GM23248 (cell line): ENCODE measurements around the gene CNST. TPM values are rescaled to one million over a fixed set of nuclear protein-coding genes. Genes with fewer than 3 reads are reported as not detected.

Source experiments
- DNase-seq: peaks from one replicate; pipeline ENCODE4 v3.0.0-alpha.2; 2015
- H2AFZ ChIP-seq: fragments of 200-600 bp; sonication (generic); 2 replicates; pipeline ENCODE4 v1.6.1; 2016; ENCODE audit warnings: antibody characterized with exemption
- H3F3A ChIP-seq: fragments of 200-600 bp; sonication (generic); 2 replicates; pipeline ENCODE4 v1.6.1; 2016; ENCODE audit warnings: mild to moderate bottlenecking, antibody characterized with exemption, mixed run types; ENCODE audit not compliant: insufficient read depth
- H3K27ac ChIP-seq: fragments of 200-600 bp; sonication (generic); 2 replicates; pipeline ENCODE4 v1.5.1; 2016; ENCODE audit warnings: mild to moderate bottlenecking
- H3K27me3 ChIP-seq: fragments of 200-600 bp; sonication (generic); replicated peaks from 2 replicates; pipeline ENCODE4 v1.6.1; 2016; ENCODE audit warnings: mild to moderate bottlenecking; ENCODE audit not compliant: insufficient read depth
- H3K36me3 ChIP-seq: fragments of 200-600 bp; sonication (generic); 2 replicates; pipeline ENCODE4 v1.6.1; 2016; ENCODE audit warnings: low read depth, mild to moderate bottlenecking
- H3K4me1 ChIP-seq: fragments of 200-600 bp; sonication (generic); 2 replicates; pipeline ENCODE4 v1.6.1; 2016; ENCODE audit warnings: mild to moderate bottlenecking; ENCODE audit not compliant: insufficient read depth
- H3K4me2 ChIP-seq: fragments of 200-600 bp; sonication (generic); one replicate; pipeline ENCODE4 v1.6.1; 2016; ENCODE audit warnings: mild to moderate bottlenecking; ENCODE audit not compliant: unreplicated experiment
- H3K4me3 ChIP-seq: fragments of 200-600 bp; sonication (generic); 2 replicates; pipeline ENCODE4 v1.5.1; 2016; ENCODE audit warnings: mild to moderate bottlenecking
- H3K79me2 ChIP-seq: fragments of 200-600 bp; sonication (generic); 2 replicates; pipeline ENCODE4 v1.6.1; 2016; ENCODE audit warnings: mild to moderate bottlenecking; ENCODE audit not compliant: insufficient read depth
- H3K9ac ChIP-seq: fragments of 200-600 bp; sonication (generic); 2 replicates; pipeline ENCODE4 v1.6.1; 2016; ENCODE audit warnings: mild to moderate bottlenecking
- H3K9me2 ChIP-seq: fragments of 200-600 bp; sonication (generic); 2 replicates; pipeline ENCODE4 v1.6.1; 2016; ENCODE audit warnings: mixed run types, mild to moderate bottlenecking, moderate library complexity; ENCODE audit not compliant: insufficient read depth
- H3K9me3 ChIP-seq: fragments of 200-600 bp; sonication (generic); one replicate; pipeline ENCODE4 v1.6.1; 2017; ENCODE audit warnings: low read depth
- H4K20me1 ChIP-seq: fragments of 200-600 bp; sonication (generic); 2 replicates; pipeline ENCODE4 v1.6.0; 2016; ENCODE audit not compliant: insufficient read depth
- EZH2 ChIP-seq: fragments of 200-600 bp; sonication (generic); IDR thresholded peaks from 2 replicates; pipeline ENCODE4 v1.6.1; 2018; ENCODE audit warnings: antibody characterized with exemption, mild to moderate bottlenecking; ENCODE audit not compliant: insufficient read depth, poor library complexity, severe bottlenecking
- EZH2phosphoT487 ChIP-seq: fragments of 200-600 bp; sonication (generic); IDR thresholded peaks from 2 replicates; pipeline ENCODE4 v1.6.1; 2018; ENCODE audit warnings: antibody characterized with exemption, moderate library complexity, mild to moderate bottlenecking, low read depth; ENCODE audit not compliant: insufficient read depth
- WGBS, 2 experiments: methylation state at CpG; one replicate each; pipeline ENCODE4 v1.1.6; 2015 to 2017; ENCODE audit warnings: low lambda C conversion rate in 2 of 2, low coverage in 1 of 2; ENCODE audit errors: missing lambda C conversion rate in 2 of 2; 5-methylcytosine and 5-hydroxymethylcytosine counted together
- in situ Hi-C: fragments of 300-500 bp; cut with MboI; formaldehyde crosslinking; loops from 2 replicates; pipeline ENCODE4 v1.15.0; 2020
- polyA plus RNA-seq: library from polyadenylated mRNA; unstranded; fragments of >200 nt; fragmentation: Nextera tagmentation; extraction: Ambion mirVana; gene quantifications from 2 replicates; pipeline ENCODE4 v1.2.1, GENCODE V29; 2016
- total RNA-seq: library from RNA; depleted of rRNA; stranded (reverse); fragments of >200 nt; shearing (Covaris generic); gene quantifications from 2 replicates; pipeline ENCODE4 v1.2.3, GENCODE V29; 2014

The CNST gene
- total and polyA plus RNA-seq, 2 experiments from 2014 or later, result 33.5 to 41.7 TPM

DNA sequence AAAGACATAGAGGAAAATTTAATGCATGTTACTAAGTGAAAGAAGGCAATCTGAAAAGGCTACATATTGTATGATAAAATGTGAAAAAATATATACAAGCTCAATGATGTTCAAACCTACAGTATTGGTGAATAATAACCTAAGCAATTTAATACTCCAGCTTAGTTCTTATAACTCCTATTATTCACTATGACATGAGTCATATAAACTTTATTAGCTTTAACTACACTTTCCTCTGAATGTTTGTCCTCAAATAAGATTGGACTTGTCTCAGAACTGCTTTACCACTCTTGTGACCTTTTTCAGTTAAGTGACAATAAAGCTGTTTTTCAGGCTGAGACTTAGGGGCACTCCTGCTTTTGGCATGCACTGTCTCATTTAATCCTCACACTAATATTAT lies 50.9 kb downstream of the CNST start:
- no peak overlapping the region for H2AFZ ChIP-seq
- peaks cover 91% of the 10 kb centered on the region for H3K79me2 ChIP-seq
- no peak overlapping the region for H3K27ac ChIP-seq
- DNase-seq, result peak; percentile 30
- no peaks in the 10 kb centered on the region for H3K9me2 ChIP-seq
- H3F3A ChIP-seq, result peaks cover 5% of the 10 kb centered on the region; the same call in 1 of the 2 replicates
- H3K4me1 ChIP-seq, result peaks cover 13% of the 10 kb centered on the region
- no peaks in the 10 kb centered on the region for H3K9me3 ChIP-seq
- no peak overlapping the region for H3K4me3 ChIP-seq
- no peak overlapping the region for H3K9ac ChIP-seq
- no peaks in the 10 kb centered on the region for H3K27me3 ChIP-seq
- in situ Hi-C loops, result no loop called here
- peak overlapping the region; percentile 21 for H3K4me2 ChIP-seq
- no peaks in the 10 kb centered on the region for H4K20me1 ChIP-seq
- TF ChIP-seq EZH2 (no peak), EZH2phosphoT487 (no peak)
- H3K36me3 ChIP-seq, result peaks cover 5% of the 10 kb centered on the region; the same call in 1 of the 2 replicates

DNA sequence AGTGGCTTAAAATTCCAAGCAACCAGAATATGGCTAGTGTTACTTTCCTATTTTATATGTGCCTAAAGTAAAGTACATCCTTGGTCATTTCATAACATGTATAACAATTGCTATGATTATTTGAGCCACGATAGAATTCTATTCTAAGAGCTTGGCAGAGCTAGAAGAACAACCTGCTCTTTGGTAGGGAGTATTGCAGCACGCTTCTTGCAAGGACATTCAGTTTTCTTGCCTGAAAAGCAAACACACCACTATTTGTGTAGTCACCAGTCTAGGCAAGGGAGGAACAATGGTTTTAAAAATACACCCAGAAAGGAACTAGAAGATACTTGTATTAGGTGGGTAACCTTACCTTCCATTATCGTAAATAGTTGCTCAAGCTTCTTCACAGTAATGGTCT lies 51.5 kb downstream of the CNST start:
- no peak overlapping the region for H3K9ac ChIP-seq
- H3K4me3 ChIP-seq, result no peak overlapping the region
- peaks cover 91% of the 10 kb centered on the region for H3K79me2 ChIP-seq
- no peak overlapping the region for H3K4me2 ChIP-seq
- H3K27ac ChIP-seq, result no peak overlapping the region
- H3K36me3 ChIP-seq, result peaks cover 9% of the 10 kb centered on the region; the same call in 1 of the 2 replicates
- no peaks in the 10 kb centered on the region for H3K9me2 ChIP-seq
- no peaks in the 10 kb centered on the region for H3K9me3 ChIP-seq
- 96 to 98% methylated on average over 3 of the region's 3 CpGs for WGBS, 2 experiments
- TF ChIP-seq EZH2phosphoT487 (no peak), EZH2 (no peak)
- peaks cover 5% of the 10 kb centered on the region; the same call in 1 of the 2 replicates for H3F3A ChIP-seq
- H3K27me3 ChIP-seq, result no peaks in the 10 kb centered on the region
- DNase-seq, result no peak
- H4K20me1 ChIP-seq, result no peaks in the 10 kb centered on the region
- no peak overlapping the region for H2AFZ ChIP-seq
- H3K4me1 ChIP-seq, result peaks cover 13% of the 10 kb centered on the region
- in situ Hi-C loops, result no loop called here

DNA sequence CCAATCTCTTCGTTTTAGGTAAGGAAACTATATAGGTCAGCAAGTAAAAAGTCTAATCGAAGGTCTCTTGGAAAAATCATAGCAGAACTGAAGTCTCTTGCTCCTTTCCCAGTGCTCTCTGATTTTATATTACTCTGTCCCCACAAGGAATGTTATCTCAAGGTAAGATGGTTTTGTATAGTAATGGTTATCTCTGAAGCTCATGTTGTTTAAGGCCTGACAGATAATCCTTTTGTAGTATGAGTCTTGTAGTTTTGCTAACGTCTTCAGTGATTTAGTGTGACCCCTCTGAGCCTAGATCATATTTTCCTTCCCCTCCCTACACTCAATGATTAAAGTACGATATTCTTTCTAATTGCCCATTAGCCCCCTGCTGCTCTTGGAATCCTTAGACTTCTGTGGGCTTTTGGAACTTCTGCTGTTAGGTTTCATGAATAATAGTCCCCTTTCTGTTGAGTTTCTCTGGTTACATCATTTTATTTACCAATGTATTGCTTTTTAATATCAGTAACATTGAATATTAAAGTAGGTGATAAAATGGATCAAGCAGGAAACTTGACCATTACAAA lies 52.1 kb downstream of the CNST start:
- H3K79me2 ChIP-seq, result peaks cover 91% of the 10 kb centered on the region
- no peak overlapping the region for H2AFZ ChIP-seq
- no peak overlapping the region for H3K4me3 ChIP-seq
- H3K4me1 ChIP-seq, result peaks cover 13% of the 10 kb centered on the region
- H3K9ac ChIP-seq, result no peak overlapping the region
- H3K4me2 ChIP-seq, result no peak overlapping the region
- H3K9me3 ChIP-seq, result no peaks in the 10 kb centered on the region
- WGBS, 2 experiments, result 85 to 89% methylated on average over 4 of the region's 4 CpGs
- no peak overlapping the region for H3K27ac ChIP-seq
- no peaks in the 10 kb centered on the region for H4K20me1 ChIP-seq
- peaks cover 14% of the 10 kb centered on the region; the same call in 1 of the 2 replicates for H3K36me3 ChIP-seq
- DNase-seq, result no peak
- H3K9me2 ChIP-seq, result no peaks in the 10 kb centered on the region
- in situ Hi-C loops, result no loop called here
- H3F3A ChIP-seq, result no peaks in the 10 kb centered on the region
- no peaks in the 10 kb centered on the region for H3K27me3 ChIP-seq
- TF ChIP-seq EZH2 (no peak), EZH2phosphoT487 (no peak)

DNA sequence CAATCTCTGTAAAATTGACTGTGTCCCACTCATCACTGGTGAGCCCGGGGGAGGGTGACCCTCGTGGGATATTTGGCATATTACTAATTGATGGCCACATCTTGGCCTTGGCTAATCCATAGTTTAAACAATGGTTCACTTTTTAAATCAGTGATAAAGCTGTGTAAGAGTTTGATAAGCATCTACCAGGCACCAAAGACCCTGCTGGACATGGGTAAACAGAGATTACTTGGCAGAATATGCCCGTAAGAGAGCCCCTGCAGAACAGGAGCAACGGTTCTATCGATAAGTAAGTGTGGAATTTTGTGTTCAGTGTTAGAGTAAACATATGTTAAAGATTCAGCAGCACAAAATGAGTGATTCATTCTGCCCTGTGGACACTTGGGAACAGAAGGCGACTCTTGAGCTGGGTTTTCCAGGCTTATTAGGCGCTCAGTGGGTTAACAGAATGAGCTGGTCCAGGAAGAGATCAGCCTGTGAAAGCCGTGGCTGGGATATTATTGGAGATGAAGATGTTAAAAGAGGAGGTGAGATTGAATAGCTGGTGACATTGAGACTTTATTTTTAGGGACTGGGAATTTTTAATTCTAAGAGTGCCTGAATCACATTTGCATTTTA lies 55.9 kb downstream of the CNST start:
- Histone ChIP-seq H3K27ac (no peak overlapping the region), H3K36me3 (peaks cover 19% of the 10 kb centered on the region; the same call in 1 of the 2 replicates), H3K9me2 (no peaks in the 10 kb centered on the region), H3K4me1 (peaks cover 7% of the 10 kb centered on the region), H3K9me3 (no peaks in the 10 kb centered on the region), H2AFZ (no peak overlapping the region), H3K4me2 (no peak overlapping the region), H4K20me1 (no peaks in the 10 kb centered on the region), H3K9ac (no peak overlapping the region), H3F3A (no peaks in the 10 kb centered on the region), H3K27me3 (no peaks in the 10 kb centered on the region), H3K79me2 (peaks cover 86% of the 10 kb centered on the region), H3K4me3 (no peak overlapping the region)
- WGBS, 2 experiments, result 76 to 81% methylated on average over 8 of the region's 8 CpGs
- DNase-seq, result no peak
- in situ Hi-C loops, result no loop called here
- TF ChIP-seq EZH2 (no peak), EZH2phosphoT487 (no peak)
